Measurements from ENCODE around the gene ZSCAN2. TPM values are rescaled to one million over a fixed set of nuclear protein-coding genes. Genes with fewer than 3 reads are reported as not detected.

ZSCAN2 gene
- total RNA-seq, 1 experiment from 2014 or later = 15.2 TPM

DNA sequence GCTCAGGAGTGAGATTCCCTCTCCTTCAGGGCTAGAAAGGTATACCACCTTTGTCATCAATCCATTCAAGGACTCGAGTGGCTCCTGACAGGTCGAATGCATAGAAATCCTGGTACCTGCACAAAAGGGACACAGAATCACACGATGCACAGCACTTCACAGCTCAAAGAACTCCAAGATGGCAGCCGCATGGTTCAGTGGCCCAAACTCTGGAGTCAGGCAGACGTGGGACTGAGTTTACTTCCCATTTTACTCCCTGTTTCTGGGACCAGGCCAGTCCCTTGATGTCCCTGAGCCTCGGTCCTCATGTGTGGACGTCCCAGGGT is 52.7 kb downstream of the ZSCAN2 start:
- TF ChIP-seq CTCF (conservative IDR thresholded peaks at IDR 0.05; ENCODE audit: low read depth, low read length) (no peak), EZH2 (IDR thresholded peaks at IDR 0.05; ENCODE audit: borderline replicate concordance, low read depth, low read length, poor library complexity, severe bottlenecking) (no peak)
- Histone ChIP-seq H3K36me3 (ENCODE audit: insufficient read depth, low read length, poor library complexity, severe bottlenecking) (peaks cover 24% of the 10 kb centered on the region), H3K4me1 (ENCODE audit: insufficient read depth, low read length, poor library complexity, severe bottlenecking) (peaks cover 18% of the 10 kb centered on the region), H3K27me3 (replicated peaks; ENCODE audit: insufficient read depth, low read depth, low read length, poor library complexity) (no peaks in the 10 kb centered on the region), H3K27ac (ENCODE audit: low read depth, low read length, poor library complexity, severe bottlenecking) (peak overlapping the region; percentile 73), H3K9me3 (ENCODE audit: low read depth, low read length, poor library complexity, severe bottlenecking) (no peaks in the 10 kb centered on the region), H3K4me3 (ENCODE audit: low read depth, low read length, poor library complexity, severe bottlenecking) (peak overlapping the region; percentile 67)
- TSS peak; percentile 85 for BruUV-seq (replicated peaks)
- intact Hi-C loops (cut with micrococcal nuclease; ENCODE audit: unreplicated experiment) = no loop called here
- peak; percentile 25 for DNase-seq (ENCODE audit: low spot score)
- ChIA-PET CTCF (no interaction called here), POLR2A (ENCODE audit: low non-redundant PET) (interaction anchor here (0.5 to 0.7 kb wide), 2 partner anchors 19 to 23 kb away, joined by 3 read pairs; no protein-coding TSS in a partner anchor)

GRCh38 chr15:84653910-84654688 is 53.3 kb downstream of the ZSCAN2 start, which contains the start of gene WDR73:
Gene WDR73 (minus strand): TSS chr15:84654283. CDS start chr15:84654274, 9 bp downstream.
- POLR2A ChIA-PET (ENCODE audit: low non-redundant PET) = interaction anchor here (0.7 kb wide), 1 partner anchor 23 kb away, joined by 3 read pairs; no protein-coding TSS in a partner anchor

More at GRCh38 chr15:84653910-84654688, 53.3 kb downstream of the ZSCAN2 start, which contains the start of gene WDR73:
- Histone ChIP-seq H3K4me1 (ENCODE audit: insufficient read depth, low read length, poor library complexity, severe bottlenecking) (peaks cover 24% of the 10 kb centered on the region), H3K4me3 (ENCODE audit: low read depth, low read length, poor library complexity, severe bottlenecking) (peak within 1 kb of the TSS; percentile 67), H3K36me3 (ENCODE audit: insufficient read depth, low read length, poor library complexity, severe bottlenecking) (peaks cover 19% of the 10 kb centered on the region), H3K27ac (ENCODE audit: low read depth, low read length, poor library complexity, severe bottlenecking) (peak within 1 kb of the TSS; percentile 73), H3K9me3 (ENCODE audit: low read depth, low read length, poor library complexity, severe bottlenecking) (no peaks in the 10 kb centered on the region), H3K27me3 (replicated peaks; ENCODE audit: insufficient read depth, low read depth, low read length, poor library complexity) (no peaks in the 10 kb centered on the region)
- CTCF ChIA-PET = interaction anchor here (1.0 to 1.3 kb wide), 2 partner anchors 83 to 274 kb away, joined by 3 to 4 read pairs; no protein-coding TSS in a partner anchor
- peak; percentile 97 for DNase-seq (ENCODE audit: low spot score)
- BruUV-seq (replicated peaks) = no TSS peak
- intact Hi-C loops (cut with micrococcal nuclease; ENCODE audit: unreplicated experiment) = loop anchor here (2.0 kb wide), 1 partner anchor 275 kb away; no protein-coding TSS in a partner anchor
- no peak for TF ChIP-seq CTCF (conservative IDR thresholded peaks at IDR 0.05; ENCODE audit: low read depth, low read length)
- TF ChIP-seq EZH2 (IDR thresholded peaks at IDR 0.05; ENCODE audit: borderline replicate concordance, low read depth, low read length, poor library complexity, severe bottlenecking) = no peak
